Stimulated activated CD8-positive, alpha-beta memory T cell treated with anti-CD3 and anti-CD28 coated beads, Interleukin-7, amount 100 ng/mL, for 48 hours (primary cell): ENCODE measurements around the gene CPSF4L.

Experiments used
- DNase-seq, 2 donors: peaks; one replicate each; pipeline ENCODE4 v3.0.0-alpha.2; 2020; ENCODE audit warnings: low read depth in 1 of 2; ENCODE audit errors: extremely low read depth in 1 of 2

Gene CPSF4L

GRCh38 chr17:73289549-73290254 is 28.0 kb upstream of the CPSF4L start:
- no peak for DNase-seq

- no peak for DNase-seq
These were observed 27.0 kb upstream of the CPSF4L start for GRCh38 chr17:73288534-73289302.

GRCh38 chr17:73286863-73287296 is 25.2 kb upstream of the CPSF4L start:
- DNase-seq = no peak

- no peak for DNase-seq
These were observed 24.5 kb upstream of the CPSF4L start for GRCh38 chr17:73285916-73286862.

GRCh38 chr17:73285603-73285908 is 23.9 kb upstream of the CPSF4L start:
- DNase-seq = no peak

- DNase-seq = no peak
These were observed 23.4 kb upstream of the CPSF4L start for GRCh38 chr17:73284906-73285602.

GRCh38 chr17:73284354-73284753 is 22.7 kb upstream of the CPSF4L start:
- DNase-seq = no peak

GRCh38 chr17:73283841-73284282 is 22.2 kb upstream of the CPSF4L start:
- DNase-seq = no peak

- no peak for DNase-seq
These were observed 21.6 kb upstream of the CPSF4L start for GRCh38 chr17:73283250-73283649.

GRCh38 chr17:73282629-73283028 is 20.9 kb upstream of the CPSF4L start:
- no peak for DNase-seq

GRCh38 chr17:73281928-73282327 is 20.2 kb upstream of the CPSF4L start:
- DNase-seq = no peak

GRCh38 chr17:73280191-73280590 is 18.5 kb upstream of the CPSF4L start:
- DNase-seq = no peak

GRCh38 chr17:73279704-73280103 is 18.0 kb upstream of the CPSF4L start:
- no peak for DNase-seq

GRCh38 chr17:73278465-73279453 is 17.1 kb upstream of the CPSF4L start:
- DNase-seq = no peak

- no peak for DNase-seq
These were observed 16.4 kb upstream of the CPSF4L start for GRCh38 chr17:73278049-73278464.

GRCh38 chr17:73274490-73274889 is 12.8 kb upstream of the CPSF4L start:
- no peak for DNase-seq

GRCh38 chr17:73272906-73273218 is 11.2 kb upstream of the CPSF4L start:
- DNase-seq = no peak

- no peak for DNase-seq
These were observed 9.4 kb upstream of the CPSF4L start for GRCh38 chr17:73271072-73271471.

GRCh38 chr17:73269791-73270190 is 8.1 kb upstream of the CPSF4L start:
- DNase-seq = no peak

GRCh38 chr17:73269329-73269615 is 7.6 kb upstream of the CPSF4L start:
- no peak for DNase-seq
